OCI-LY1 (cell line): ENCODE measurements around the gene EPS8L2.

ENCODE experiments used
- H2AFZ ChIP-seq: fragments of 200-600 bp; sonication (generic), shearing (Covaris generic); 2 replicates; pipeline ENCODE4 v1.6.0; 2014; ENCODE audit warnings: antibody characterized with exemption, mild to moderate bottlenecking, low read length
- H3F3A ChIP-seq: fragments of 200-600 bp; sonication (generic), shearing (Covaris generic); 2 replicates; pipeline ENCODE4 v1.6.0; 2014; ENCODE audit warnings: mild to moderate bottlenecking, antibody characterized with exemption, low read length, moderate library complexity; ENCODE audit not compliant: insufficient read depth
- H3K27ac ChIP-seq: fragments of 200-600 bp; sonication (generic); 2 replicates; pipeline ENCODE4 v1.5.1; 2014; ENCODE audit warnings: low read length, mixed run types, mild to moderate bottlenecking, low read depth; ENCODE audit not compliant: poor library complexity, severe bottlenecking
- H3K27me3 ChIP-seq: fragments of 200-600 bp; sonication (generic); 2 replicates; pipeline ENCODE4 v1.6.0; 2014; ENCODE audit warnings: antibody characterized with exemption, mild to moderate bottlenecking, low read length, moderate library complexity; ENCODE audit not compliant: insufficient read depth
- H3K36me3 ChIP-seq: fragments of 200-600 bp; sonication (generic); 2 replicates; pipeline ENCODE4 v1.6.1; 2014; ENCODE audit warnings: mild to moderate bottlenecking, antibody characterized with exemption, low read length, moderate library complexity, mixed read lengths; ENCODE audit not compliant: insufficient read depth
- H3K4me1 ChIP-seq: fragments of 200-600 bp; sonication (generic); 2 replicates; pipeline ENCODE4 v1.5.1; 2014; ENCODE audit warnings: mild to moderate bottlenecking, low read length, moderate library complexity; ENCODE audit not compliant: insufficient read depth, severe bottlenecking
- H3K4me2 ChIP-seq: fragments of 200-600 bp; sonication (generic), shearing (Covaris generic); 2 replicates; pipeline ENCODE4 v1.6.1; 2014; ENCODE audit warnings: low read length
- H3K4me3 ChIP-seq: fragments of 200-600 bp; sonication (generic); 2 replicates; pipeline ENCODE4 v1.5.1; 2014; ENCODE audit warnings: low read length, low read depth, mild to moderate bottlenecking, mixed read lengths; ENCODE audit not compliant: poor library complexity, severe bottlenecking
- H3K79me2 ChIP-seq: fragments of 200-600 bp; shearing (Covaris generic); 2 replicates; pipeline ENCODE4 v1.6.1; 2016; ENCODE audit warnings: mixed run types, low read length, mixed read lengths; ENCODE audit not compliant: insufficient read depth
- H3K9ac ChIP-seq: fragments of 200-600 bp; sonication (generic), shearing (Covaris generic); 2 replicates; pipeline ENCODE4 v1.6.1; 2014; ENCODE audit warnings: mild to moderate bottlenecking, low read length, mixed read lengths
- H3K9me2 ChIP-seq: fragments of 200-600 bp; sonication (generic), shearing (Covaris generic); 2 replicates; pipeline ENCODE4 v1.6.1; 2014; ENCODE audit warnings: low read depth, mild to moderate bottlenecking, low read length, mixed read lengths
- H3K9me3 ChIP-seq: fragments of 200-600 bp; shearing (Covaris generic); 2 replicates; pipeline ENCODE4 v1.6.1; 2014; ENCODE audit warnings: low read length, mixed read lengths
- H4K20me1 ChIP-seq: fragments of 200-600 bp; sonication (generic), shearing (Covaris generic); 2 replicates; pipeline ENCODE4 v1.6.0; 2016; ENCODE audit warnings: mild to moderate bottlenecking, low read length; ENCODE audit not compliant: insufficient read depth
- EZH2 ChIP-seq: fragments of 200-600 bp; sonication (generic), shearing (Covaris generic); IDR thresholded peaks from 2 replicates; pipeline ENCODE4 v1.8.0; 2017; ENCODE audit warnings: borderline replicate concordance, mixed run types, mild to moderate bottlenecking, antibody characterized with exemption, low read length, moderate library complexity, mixed read lengths
- TF ChIP-seq, protein P1 (sequence below): fragments of 200-600 bp; sonication (generic), shearing (Covaris generic); IDR thresholded peaks from 2 replicates; pipeline ENCODE4 v1.5.1; 2017; ENCODE audit warnings: mild to moderate bottlenecking, antibody characterized with exemption, low read length, moderate library complexity, mixed read lengths

EPS8L2 gene

DNA sequence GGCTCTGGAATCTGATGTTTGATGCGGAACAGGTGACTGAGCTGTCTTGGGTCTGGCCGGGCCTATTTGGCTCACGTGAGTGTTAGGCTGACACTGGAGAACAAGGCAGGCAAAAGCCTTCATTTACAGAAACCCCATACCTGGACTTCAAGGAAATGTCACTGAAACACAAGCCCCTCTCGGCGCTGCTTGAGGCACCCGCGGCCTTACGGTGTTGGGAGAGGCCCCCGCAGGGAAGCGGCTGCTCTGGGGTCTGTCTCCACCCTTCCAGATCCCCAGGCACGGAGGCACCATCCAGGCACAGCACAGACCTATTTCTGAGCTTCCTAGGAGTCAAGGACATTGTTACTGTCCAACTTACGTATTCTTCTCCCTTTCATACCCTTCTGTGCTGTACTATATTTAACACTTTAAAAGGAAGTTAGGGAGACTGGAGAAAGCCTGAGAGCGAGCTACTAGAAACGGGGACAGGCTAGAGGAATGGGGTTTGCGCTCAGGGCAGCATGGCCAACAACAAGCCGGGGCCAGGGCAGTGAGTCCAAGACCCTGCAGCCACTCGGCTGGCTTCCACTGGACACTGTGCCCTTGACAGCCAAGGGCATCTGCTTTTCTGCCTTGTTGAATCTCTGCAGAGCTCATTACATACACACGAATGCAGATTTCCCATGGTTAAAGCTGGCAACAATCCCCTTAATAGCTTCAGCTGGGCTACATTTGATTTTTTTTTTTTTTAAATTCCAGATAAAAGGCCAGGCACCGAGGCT lies 45.2 kb upstream of the EPS8L2 start:
- Histone ChIP-seq H3K27ac (no peak overlapping the region), H3K36me3 (peaks cover 11% of the 10 kb centered on the region), H3K4me1 (peaks cover 13% of the 10 kb centered on the region), H3K9me3 (no peaks in the 10 kb centered on the region), H2AFZ (no peak overlapping the region), H4K20me1 (no peaks in the 10 kb centered on the region), H3F3A (no peaks in the 10 kb centered on the region), H3K9me2 (no peaks in the 10 kb centered on the region), H3K27me3 (no peaks in the 10 kb centered on the region), H3K79me2 (no peaks in the 10 kb centered on the region), H3K9ac (no peak overlapping the region), H3K4me3 (no peak overlapping the region), H3K4me2 (no peak overlapping the region)
- TF ChIP-seq EZH2: no peak
- TF ChIP-seq, protein P1, sequence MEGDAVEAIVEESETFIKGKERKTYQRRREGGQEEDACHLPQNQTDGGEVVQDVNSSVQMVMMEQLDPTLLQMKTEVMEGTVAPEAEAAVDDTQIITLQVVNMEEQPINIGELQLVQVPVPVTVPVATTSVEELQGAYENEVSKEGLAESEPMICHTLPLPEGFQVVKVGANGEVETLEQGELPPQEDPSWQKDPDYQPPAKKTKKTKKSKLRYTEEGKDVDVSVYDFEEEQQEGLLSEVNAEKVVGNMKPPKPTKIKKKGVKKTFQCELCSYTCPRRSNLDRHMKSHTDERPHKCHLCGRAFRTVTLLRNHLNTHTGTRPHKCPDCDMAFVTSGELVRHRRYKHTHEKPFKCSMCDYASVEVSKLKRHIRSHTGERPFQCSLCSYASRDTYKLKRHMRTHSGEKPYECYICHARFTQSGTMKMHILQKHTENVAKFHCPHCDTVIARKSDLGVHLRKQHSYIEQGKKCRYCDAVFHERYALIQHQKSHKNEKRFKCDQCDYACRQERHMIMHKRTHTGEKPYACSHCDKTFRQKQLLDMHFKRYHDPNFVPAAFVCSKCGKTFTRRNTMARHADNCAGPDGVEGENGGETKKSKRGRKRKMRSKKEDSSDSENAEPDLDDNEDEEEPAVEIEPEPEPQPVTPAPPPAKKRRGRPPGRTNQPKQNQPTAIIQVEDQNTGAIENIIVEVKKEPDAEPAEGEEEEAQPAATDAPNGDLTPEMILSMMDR: no peak

DNA sequence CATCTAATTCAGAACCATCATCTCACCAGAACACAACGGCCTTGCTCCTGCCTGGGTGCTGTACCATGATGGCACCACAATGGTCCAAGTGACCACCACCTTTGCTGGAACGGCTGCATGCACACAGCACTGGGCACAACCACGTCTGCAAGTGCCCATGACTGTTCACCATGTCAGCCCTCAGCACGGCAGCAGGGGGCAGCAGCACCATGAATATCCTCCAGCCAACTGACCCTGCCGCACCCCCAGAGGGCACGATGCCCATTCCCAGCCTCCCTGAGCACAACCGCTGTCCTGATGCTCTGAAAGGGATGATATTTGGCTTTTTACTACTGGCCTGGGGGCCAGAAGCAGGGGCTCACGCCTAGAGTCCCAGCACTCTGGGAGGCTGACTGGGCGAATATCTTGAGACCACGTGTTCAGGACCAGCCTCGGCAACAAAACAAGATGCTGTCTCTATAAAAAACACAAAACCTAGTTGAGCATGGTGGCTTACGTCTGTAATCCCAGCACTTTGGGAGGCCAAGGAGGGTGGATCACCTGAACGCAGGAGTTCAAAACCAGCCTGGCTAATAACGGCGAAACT lies 43.2 kb upstream of the EPS8L2 start:
- Histone ChIP-seq H3K27ac (no peak overlapping the region), H2AFZ (no peak overlapping the region), H3K4me2 (no peak overlapping the region), H3K79me2 (no peaks in the 10 kb centered on the region), H3K4me1 (peaks cover 13% of the 10 kb centered on the region), H3K4me3 (no peak overlapping the region), H3K9me2 (no peaks in the 10 kb centered on the region), H3K27me3 (no peaks in the 10 kb centered on the region), H4K20me1 (no peaks in the 10 kb centered on the region), H3K9me3 (no peaks in the 10 kb centered on the region), H3K36me3 (peaks cover 18% of the 10 kb centered on the region), H3F3A (no peaks in the 10 kb centered on the region), H3K9ac (no peak overlapping the region)
- TF ChIP-seq EZH2: no peak
- TF ChIP-seq, protein P1: peak; percentile 84

DNA sequence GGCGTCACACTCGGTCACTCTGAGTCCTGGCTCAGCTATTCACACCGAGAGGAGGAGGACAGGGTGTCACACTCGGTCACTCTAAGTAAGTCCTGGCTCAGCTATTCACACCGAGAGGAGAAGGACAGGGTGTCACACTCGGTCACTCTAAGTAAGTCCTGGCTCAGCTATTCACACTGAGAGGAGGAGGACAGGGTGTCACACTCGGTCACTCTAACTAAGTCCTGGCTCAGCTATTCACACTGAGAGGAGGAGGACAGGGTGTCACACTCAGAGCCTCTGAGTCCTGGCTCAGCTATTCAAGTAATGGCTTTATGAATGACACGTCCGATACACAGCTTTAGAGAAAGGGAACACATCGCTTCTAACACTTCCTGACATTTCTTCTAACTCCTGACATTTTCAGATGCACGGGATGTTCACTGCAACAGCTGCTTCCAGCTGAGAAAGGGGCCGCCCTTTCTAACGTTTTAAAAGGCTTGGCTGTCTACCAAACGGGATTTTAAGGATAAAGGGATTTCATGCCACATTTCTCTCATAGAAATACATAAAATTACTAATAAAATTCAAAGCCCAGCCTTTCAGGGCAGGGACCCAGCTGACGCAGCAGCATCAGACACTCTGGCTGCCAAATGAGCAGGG lies 40.8 kb upstream of the EPS8L2 start:
- Histone ChIP-seq H3K4me2 (no peak overlapping the region), H3K9me2 (no peaks in the 10 kb centered on the region), H3K4me3 (no peak overlapping the region), H4K20me1 (no peaks in the 10 kb centered on the region), H3K36me3 (peaks cover 18% of the 10 kb centered on the region), H3K9me3 (no peaks in the 10 kb centered on the region), H3K27me3 (no peaks in the 10 kb centered on the region), H3K9ac (no peak overlapping the region), H3F3A (no peaks in the 10 kb centered on the region), H3K79me2 (no peaks in the 10 kb centered on the region), H3K4me1 (peaks cover 6% of the 10 kb centered on the region), H2AFZ (no peak overlapping the region), H3K27ac (no peak overlapping the region)
- TF ChIP-seq, protein P1: no peak
- no peak for TF ChIP-seq EZH2
